Esophagus muscularis mucosa (tissue), 4 donors: ENCODE results near the gene SLC22A5. TPM values are rescaled to one million over a fixed set of nuclear protein-coding genes. Genes with fewer than 3 reads are reported as not detected.
A peak's percentile ranks its signal among the peaks of the same experiment; 100 is the strongest.

Experiments
- DNase-seq: peaks from one replicate; pipeline ENCODE4 v3.0.0-alpha.2; 2017; ENCODE audit errors: extremely low spot score
- H3K27ac ChIP-seq, 4 donors: fragments of 200-600 bp; sonication (generic); replicated peaks in 1 of 4; 1 replicate in 3 of 4; 2 replicates in 1 of 4; pipeline ENCODE4 v1.5.1; 2016 to 2019; ENCODE audit warnings: mild to moderate bottlenecking in 1 of 4
- H3K27me3 ChIP-seq, 4 donors: fragments of 200-600 bp; sonication (generic); one replicate each; pipeline versions ENCODE4 v1.5.1 to v1.6.0; 2016 to 2019
- H3K36me3 ChIP-seq, 4 donors: fragments of 200-600 bp; sonication (generic); one replicate each; pipeline ENCODE4 v1.5.1; 2016 to 2019
- H3K4me1 ChIP-seq, 4 donors: fragments of 200-600 bp; sonication (generic); one replicate each; pipeline ENCODE4 v1.5.1; 2016 to 2019
- H3K4me3 ChIP-seq, 4 donors: fragments of 200-600 bp; sonication (generic); 1 replicate in 2 of 4; 2 replicates in 2 of 4; pipeline ENCODE4 v1.5.1; 2016 to 2019; ENCODE audit warnings: mild to moderate bottlenecking in 4 of 4, moderate library complexity in 1 of 4
- H3K9me3 ChIP-seq, 4 donors: fragments of 200-600 bp; sonication (generic); 1 replicate in 3 of 4; 2 replicates in 1 of 4; pipeline ENCODE4 v1.5.1; 2016 to 2019
- CTCF ChIP-seq, 3 experiments: fragments of 200-600 bp in 2 of 3; fragments of 450-650 bp in 1 of 3; sonication (generic) in 2 of 3; IDR thresholded peaks; one replicate each; pipeline ENCODE4 v1.5.1; 2017 to 2019; ENCODE audit warnings: antibody characterized with exemption in 3 of 3, mild to moderate bottlenecking in 2 of 3, moderate library complexity in 1 of 3
- EP300 ChIP-seq: sonication (generic); formaldehyde crosslinking; IDR thresholded peaks from one replicate; pipeline ENCODE4 v1.6.1; 2017; ENCODE audit warnings: antibody characterized with exemption
- POLR2A ChIP-seq: fragments of 450-650 bp; IDR thresholded peaks from one replicate; pipeline ENCODE4 v1.6.1; 2017; ENCODE audit warnings: antibody characterized with exemption, moderate library complexity, mild to moderate bottlenecking, low read depth
- POLR2AphosphoS5 ChIP-seq, 2 donors: sonication (generic); formaldehyde crosslinking; IDR thresholded peaks; one replicate each; pipeline ENCODE4 v1.6.1; 2017; ENCODE audit warnings: antibody characterized with exemption in 2 of 2
- WGBS: methylation state at CpG from one replicate; pipeline ENCODE4 v1.1.5; 2018; 5-methylcytosine and 5-hydroxymethylcytosine counted together
- intact Hi-C: fragments of 100-400 bp; cut with DNase I; formaldehyde crosslinking; loops from one replicate; pipeline ENCODE4 v1.15.1; 2023
- total RNA-seq, 4 donors: library from RNA; depleted of rRNA; stranded (reverse); fragments of >200 nt; gene quantifications; one replicate each; pipeline versions ENCODE4 v1.1.0 to v1.2.1, GENCODE V29; 2016

Gene SLC22A5
- total RNA-seq, 4 donors from 2014 or later, result 6.2 to 8.8 (median 7.5) TPM

DNA sequence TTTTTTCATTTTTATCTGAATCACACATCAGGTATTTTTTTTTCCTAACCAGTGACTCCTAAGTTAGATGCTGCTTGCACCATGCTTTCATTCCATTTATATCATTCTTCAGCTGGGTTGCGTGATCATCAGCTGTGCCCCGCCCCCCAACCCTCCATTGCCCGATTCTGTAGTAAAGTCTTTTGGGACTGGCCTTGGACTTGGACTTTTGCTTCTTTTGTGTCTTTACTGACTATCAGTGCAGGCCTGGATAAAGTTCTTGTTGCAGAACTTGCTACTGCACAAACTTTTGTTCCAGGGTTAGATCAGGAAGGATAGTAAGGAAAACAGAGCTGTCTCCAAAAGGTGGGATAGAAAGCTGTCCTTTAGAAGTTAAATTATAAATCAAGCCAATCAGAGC is 38.5 kb downstream of the SLC22A5 start:
- 91% methylated on average over 3 of the region's 3 CpGs for WGBS
- peak; percentile 74 for DNase-seq
- Histone ChIP-seq H3K4me1 (peaks cover 35 to 45% (median 42%) of the 10 kb centered on the region in 4 donors), H3K4me3 (no peak overlapping the region), H3K27ac (peak overlapping the region; percentile 96 to 99 (median 98)), H3K27me3 (no peaks in the 10 kb centered on the region), H3K36me3 (no peaks in the 10 kb centered on the region), H3K9me3 (no peaks in the 10 kb centered on the region)
- intact Hi-C loops, result no loop called here
- TF ChIP-seq POLR2A (no peak), EP300 (no peak), CTCF (IDR thresholded peaks at IDR 0.05) (no peak), POLR2AphosphoS5 (IDR thresholded peaks at IDR 0.05) (no peak)

DNA sequence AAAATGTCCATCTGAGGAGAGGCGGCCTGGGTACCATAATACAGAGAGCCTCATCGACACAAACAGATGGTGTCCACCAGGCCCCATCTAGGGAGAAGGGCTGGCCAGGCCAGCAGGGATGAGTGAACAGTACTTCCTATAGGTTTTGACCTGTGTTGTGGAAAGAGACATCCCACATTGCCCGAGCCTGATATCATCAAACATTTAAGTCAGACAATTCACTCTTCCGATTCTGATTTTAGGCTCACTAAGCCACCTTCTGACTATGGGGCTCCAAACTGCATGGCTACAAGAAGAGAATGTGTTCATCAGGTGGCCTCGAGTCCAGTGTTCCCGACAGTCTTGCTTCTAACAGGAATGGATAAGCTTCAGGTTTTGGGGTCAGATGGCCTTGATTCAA is 38.9 kb downstream of the SLC22A5 start:
- Histone ChIP-seq H3K9me3 (no peaks in the 10 kb centered on the region), H3K4me3 (no peak overlapping the region), H3K27me3 (no peaks in the 10 kb centered on the region), H3K27ac (peak overlapping the region; percentile 96 to 99 (median 98)), H3K36me3 (no peaks in the 10 kb centered on the region), H3K4me1 (peaks cover 40 to 50% (median 47%) of the 10 kb centered on the region in 4 donors)
- intact Hi-C loops, result no loop called here
- TF ChIP-seq EP300 (no peak), POLR2AphosphoS5 (IDR thresholded peaks at IDR 0.05) (no peak), POLR2A (no peak), CTCF (IDR thresholded peaks at IDR 0.05) (no peak)
- WGBS, result 87% methylated on average over 6 of the region's 6 CpGs
- DNase-seq, result peak; percentile 55

GRCh38 chr5:132408965-132409364 is 39.5 kb downstream of the SLC22A5 start:
- TF ChIP-seq EP300 (no peak), POLR2AphosphoS5 (IDR thresholded peaks at IDR 0.05) (no peak), CTCF (IDR thresholded peaks at IDR 0.05) (no peak), POLR2A (no peak)
- Histone ChIP-seq H3K4me3 (no peak overlapping the region), H3K9me3 (no peaks in the 10 kb centered on the region), H3K27ac (peak overlapping the region; percentile 96 to 99 (median 98)), H3K4me1 (peaks cover 45 to 55% (median 52%) of the 10 kb centered on the region in 4 donors), H3K27me3 (no peaks in the 10 kb centered on the region), H3K36me3 (no peaks in the 10 kb centered on the region)
- intact Hi-C loops, result no loop called here
- DNase-seq, result peak; percentile 81
- WGBS, result 41% methylated on average over 2 of the region's 2 CpGs

DNA sequence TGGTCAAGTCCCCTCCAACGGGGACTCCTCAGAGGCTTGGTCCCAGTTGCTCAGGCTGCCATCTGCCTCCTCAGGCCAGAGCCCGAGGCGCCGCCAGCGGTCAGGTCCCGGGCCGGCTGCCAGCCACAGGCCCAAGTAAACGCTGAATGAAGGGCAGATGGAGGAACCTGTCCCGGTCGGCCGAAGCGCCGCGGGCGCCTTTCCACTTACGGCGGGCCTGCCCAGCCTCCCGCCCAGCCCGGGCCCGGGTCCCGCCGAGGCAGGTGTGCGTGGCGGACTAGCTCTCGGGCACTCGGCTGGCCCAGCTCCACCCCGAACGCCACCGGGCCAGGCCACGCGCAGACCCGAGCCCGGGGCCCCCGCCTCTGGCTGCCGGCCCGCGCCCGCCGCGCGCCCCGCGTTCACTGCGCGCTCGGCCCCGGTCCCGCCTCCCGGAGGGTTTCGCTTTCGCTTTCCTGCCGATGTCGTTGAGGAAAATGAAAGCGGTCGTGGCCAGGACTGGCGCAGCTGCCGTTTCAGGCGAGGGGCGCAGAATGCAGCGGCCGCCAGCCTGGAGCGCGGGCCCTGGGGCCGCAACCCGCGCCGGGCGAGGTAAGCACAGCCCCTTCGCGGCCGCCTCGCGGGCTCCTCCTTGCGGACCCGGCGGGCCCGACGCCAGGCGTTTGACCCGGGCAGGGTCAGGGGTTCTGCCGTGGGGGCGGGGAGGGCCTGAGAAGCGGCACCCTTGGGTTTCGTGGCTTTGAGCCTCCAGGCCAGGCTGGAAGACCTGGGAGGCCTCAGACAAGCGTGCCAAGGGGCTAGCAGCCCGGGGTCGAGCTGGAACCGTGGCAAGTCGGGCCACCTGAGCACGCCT is 41.2 kb downstream of the SLC22A5 start:
- TF ChIP-seq POLR2A (no peak), EP300 (no peak), CTCF (IDR thresholded peaks at IDR 0.05) (peak; percentile 38 to 67 (median 47)), POLR2AphosphoS5 (IDR thresholded peaks at IDR 0.05) (peak in 1 of 2 donors; percentile 71)
- H3K4me1 ChIP-seq, result peaks cover 62 to 72% (median 69%) of the 10 kb centered on the region in 4 donors
- intact Hi-C loops, result loop anchor here (2.0 to 5.0 kb wide), 2 partner anchors 24 to 87 kb away; no protein-coding TSS in a partner anchor
- peak overlapping the region; percentile 73 to 94 (median 78) for H3K4me3 ChIP-seq
- WGBS, result 0% methylated on average over 11 of the region's 90 CpGs
- DNase-seq, result peak; percentile 94
- H3K27me3 ChIP-seq, result no peaks in the 10 kb centered on the region
- H3K36me3 ChIP-seq, result no peaks in the 10 kb centered on the region
- H3K27ac ChIP-seq, result peak overlapping the region; percentile 96 to 99 (median 98)
- H3K9me3 ChIP-seq, result no peaks in the 10 kb centered on the region
